OCI-LY1 (cell line): ENCODE results near the gene PLEKHA8.

Experiments used
- EZH2 ChIP-seq: fragments of 200-600 bp; sonication (generic), shearing (Covaris generic); IDR thresholded peaks from 2 replicates; pipeline ENCODE4 v1.8.0; 2017; ENCODE audit warnings: borderline replicate concordance, mixed run types, mild to moderate bottlenecking, antibody characterized with exemption, low read length, moderate library complexity, mixed read lengths
- TF ChIP-seq, protein P1 (sequence below): fragments of 200-600 bp; sonication (generic), shearing (Covaris generic); IDR thresholded peaks from 2 replicates; pipeline ENCODE4 v1.5.1; 2017; ENCODE audit warnings: mild to moderate bottlenecking, antibody characterized with exemption, low read length, moderate library complexity, mixed read lengths

DNA sequence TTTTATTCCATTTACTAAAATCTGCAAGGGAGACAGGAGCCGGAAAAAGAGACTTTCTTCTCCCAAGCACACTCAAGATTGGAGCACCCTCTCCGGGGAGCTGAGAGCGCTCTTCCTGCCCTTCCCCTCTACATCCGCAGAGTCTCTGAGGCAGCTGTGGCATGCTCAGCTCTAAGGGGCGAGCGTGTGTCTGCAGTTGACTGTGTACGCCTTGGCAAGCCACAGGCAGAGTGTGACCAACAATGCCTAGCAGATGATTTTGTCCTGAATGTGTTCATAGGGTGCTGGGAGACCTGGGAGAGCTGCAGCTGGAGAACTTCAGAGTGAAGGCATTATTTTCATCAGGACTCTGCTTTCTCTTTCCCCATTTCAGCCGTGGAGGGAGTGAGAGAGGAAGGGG is 127.3 kb downstream of the PLEKHA8 start:
- TF ChIP-seq, protein P1, sequence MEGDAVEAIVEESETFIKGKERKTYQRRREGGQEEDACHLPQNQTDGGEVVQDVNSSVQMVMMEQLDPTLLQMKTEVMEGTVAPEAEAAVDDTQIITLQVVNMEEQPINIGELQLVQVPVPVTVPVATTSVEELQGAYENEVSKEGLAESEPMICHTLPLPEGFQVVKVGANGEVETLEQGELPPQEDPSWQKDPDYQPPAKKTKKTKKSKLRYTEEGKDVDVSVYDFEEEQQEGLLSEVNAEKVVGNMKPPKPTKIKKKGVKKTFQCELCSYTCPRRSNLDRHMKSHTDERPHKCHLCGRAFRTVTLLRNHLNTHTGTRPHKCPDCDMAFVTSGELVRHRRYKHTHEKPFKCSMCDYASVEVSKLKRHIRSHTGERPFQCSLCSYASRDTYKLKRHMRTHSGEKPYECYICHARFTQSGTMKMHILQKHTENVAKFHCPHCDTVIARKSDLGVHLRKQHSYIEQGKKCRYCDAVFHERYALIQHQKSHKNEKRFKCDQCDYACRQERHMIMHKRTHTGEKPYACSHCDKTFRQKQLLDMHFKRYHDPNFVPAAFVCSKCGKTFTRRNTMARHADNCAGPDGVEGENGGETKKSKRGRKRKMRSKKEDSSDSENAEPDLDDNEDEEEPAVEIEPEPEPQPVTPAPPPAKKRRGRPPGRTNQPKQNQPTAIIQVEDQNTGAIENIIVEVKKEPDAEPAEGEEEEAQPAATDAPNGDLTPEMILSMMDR, result no peak
- TF ChIP-seq EZH2, result no peak
